GM12878 (cell line): ENCODE measurements around the gene RCAN2. TPM values are rescaled to one million over a fixed set of nuclear protein-coding genes. Genes with fewer than 3 reads are reported as not detected.

ENCODE experiments used
- ATAC-seq: fragments of 200-7000 bp; cut with Tn5 transposase; 3 replicates; pipeline ENCODE4 v1.9.1; 2020; ENCODE audit warnings: mild to moderate bottlenecking, moderate library complexity
- BruUV-seq: library from RNA; stranded (reverse); fragments of 400-500 nt; replicated peaks from 2 replicates; lab custom pipeline; 2021; lab: Mats Ljungman, UMichigan
- CTCF ChIA-PET: fragments of 300-600 bp; sonication (Branson Sonifier 250); formaldehyde crosslinking; extraction: SDS; loops from one replicate; lab custom pipeline; 2021; ENCODE audit warnings: inconsistent platforms; lab: Yijun Ruan, JAX
- POLR2A ChIA-PET: fragments of 350-600 bp; formaldehyde crosslinking; extraction: SDS; loops from one replicate; lab custom pipeline; 2021; ENCODE audit warnings: inconsistent platforms; lab: Charles Lee
- RAD21 ChIA-PET: fragments of 300-600 bp; sonication (Branson Sonifier 250); formaldehyde crosslinking; loops from one replicate; lab custom pipeline; 2023; ENCODE audit warnings: antibody characterized with exemption; ENCODE audit not compliant: unreplicated experiment; lab: Charles Lee
- SMC1A ChIA-PET: fragments of 300-600 bp; sonication (Branson Sonifier 250); formaldehyde crosslinking; loops from one replicate; lab custom pipeline; 2023; ENCODE audit not compliant: unreplicated experiment, uncharacterized antibody; lab: Charles Lee
- DNase-seq: peaks from one replicate; pipeline ENCODE4 v3.0.0-alpha.2; 2011; ENCODE audit warnings: low read depth, low spot score
- FAIRE-seq: peaks from 3 replicates; lab custom pipeline; 2011; peaks lifted over from hg19 to GRCh38; lab: Jason Lieb, UNC
- H2AFZ ChIP-seq: 2 replicates; pipeline ENCODE4 v1.6.0; 2011; ENCODE audit warnings: low read depth, low read length, control low read depth; ENCODE audit not compliant: control insufficient read depth
- H3K27ac ChIP-seq: 2 replicates; pipeline ENCODE4 v1.5.1; 2011; ENCODE audit warnings: control low read depth; ENCODE audit not compliant: control insufficient read depth, insufficient read depth
- H3K27me3 ChIP-seq, 2 experiments: replicated peaks in 1 of 2; 2 replicates each; pipeline versions ENCODE4 v1.6.0 to v1.6.1; 2011; ENCODE audit warnings: low read length in 1 of 2; ENCODE audit not compliant: control insufficient read depth in 2 of 2, insufficient read depth in 2 of 2
- H3K36me3 ChIP-seq, 2 experiments: 2 replicates each; pipeline ENCODE4 v1.5.1; 2011; ENCODE audit warnings: low read length in 1 of 2; ENCODE audit not compliant: control insufficient read depth in 2 of 2, insufficient read depth in 2 of 2
- H3K4me1 ChIP-seq: 2 replicates; pipeline ENCODE4 v1.6.1; 2011; ENCODE audit warnings: mild to moderate bottlenecking, low read length, moderate library complexity, mixed read lengths; ENCODE audit not compliant: control insufficient read depth, insufficient read depth
- H3K4me2 ChIP-seq: 2 replicates; pipeline ENCODE4 v1.6.0; 2011; ENCODE audit warnings: control low read depth; ENCODE audit not compliant: control insufficient read depth, insufficient read depth
- H3K4me3 ChIP-seq: fragments of 200-600 bp; sonication (generic); 2 replicates; pipeline ENCODE4 v1.5.1; 2016
- H3K79me2 ChIP-seq: 2 replicates; pipeline ENCODE4 v1.6.0; 2011; ENCODE audit warnings: low read length; ENCODE audit not compliant: control insufficient read depth, insufficient read depth
- H3K9ac ChIP-seq: 2 replicates; pipeline ENCODE4 v1.8.0; 2011; ENCODE audit warnings: low read length, control low read depth, mixed read lengths; ENCODE audit not compliant: control insufficient read depth, insufficient read depth
- H3K9me3 ChIP-seq: replicated peaks from 3 replicates; pipeline ENCODE4 v1.5.1; 2011; ENCODE audit warnings: mild to moderate bottlenecking, low read length; ENCODE audit not compliant: control insufficient read depth, insufficient read depth
- H4K20me1 ChIP-seq: 2 replicates; pipeline ENCODE4 v1.6.0; 2011; ENCODE audit not compliant: control insufficient read depth, insufficient read depth
- CBX5 ChIP-seq: sonication (generic); IDR thresholded peaks from 2 replicates; pipeline ENCODE4 v1.6.1; 2016; ENCODE audit warnings: low read depth, moderate library complexity, mild to moderate bottlenecking, inconsistent platforms
- E2F8 ChIP-seq: fragments of 450-650 bp; IDR thresholded peaks from 2 replicates; pipeline ENCODE4 v1.6.1; 2018; ENCODE audit warnings: mild to moderate bottlenecking, low read depth, moderate library complexity; ENCODE audit not compliant: partially characterized antibody
- FOXM1 ChIP-seq: IDR thresholded peaks from 2 replicates; pipeline ENCODE4 v1.6.1; 2012; ENCODE audit warnings: low read depth, mild to moderate bottlenecking, inconsistent platforms, low read length, moderate library complexity
- IKZF2 ChIP-seq, 2 experiments: fragments of 450-650 bp; IDR thresholded peaks; 2 replicates each; pipeline ENCODE4 v1.6.1; 2017; ENCODE audit warnings: mild to moderate bottlenecking in 2 of 2, moderate library complexity in 2 of 2
- NBN ChIP-seq: fragments of 450-650 bp; IDR thresholded peaks from 2 replicates; pipeline ENCODE4 v1.6.1; 2016
- PML ChIP-seq: IDR thresholded peaks from 2 replicates; pipeline ENCODE4 v1.6.1; 2012; ENCODE audit warnings: low read length, inconsistent platforms
- RELB ChIP-seq: fragments of 450-650 bp; IDR thresholded peaks from 2 replicates; pipeline ENCODE4 v1.6.1; 2017; ENCODE audit warnings: low read depth, mild to moderate bottlenecking, moderate library complexity
- SP1 ChIP-seq: IDR thresholded peaks from one replicate; pipeline ENCODE4 v1.6.1; 2011; ENCODE audit warnings: low read depth, low read length
- SREBF1 ChIP-seq: IDR thresholded peaks from 2 replicates; pipeline ENCODE4 v1.6.1; 2012; ENCODE audit warnings: mild to moderate bottlenecking, low read length
- TARDBP ChIP-seq: IDR thresholded peaks from 2 replicates; pipeline ENCODE4 v1.6.1; 2016; ENCODE audit warnings: borderline replicate concordance
- TCF12 ChIP-seq: IDR thresholded peaks from 2 replicates; pipeline ENCODE4 v1.6.1; 2011; ENCODE audit warnings: low read depth, mild to moderate bottlenecking, low read length
- TCF7 ChIP-seq: IDR thresholded peaks from 2 replicates; pipeline ENCODE4 v1.6.1; 2014; ENCODE audit warnings: antibody characterized with exemption, borderline replicate concordance
- ZZZ3 ChIP-seq: IDR thresholded peaks from 2 replicates; pipeline ENCODE4 v1.6.1; 2011; ENCODE audit warnings: low read depth; ENCODE audit not compliant: control insufficient read depth, insufficient read length
- WGBS: methylation state at CpG from one replicate; pipeline ENCODE4 v1.1.6; 2016; ENCODE audit warnings: low lambda C conversion rate; ENCODE audit not compliant: insufficient replicate concordance, insufficient coverage; ENCODE audit errors: missing lambda C conversion rate; 5-methylcytosine and 5-hydroxymethylcytosine counted together
- in situ Hi-C: fragments of 300-500 bp; cut with MboI; formaldehyde crosslinking; loops from 9 replicates; pipeline ENCODE4 v1.14.3; 2018; ENCODE audit warnings: mixed read lengths
- intact Hi-C: fragments of 100-400 bp; cut with micrococcal nuclease; formaldehyde crosslinking; loops from one replicate; pipeline ENCODE4 v1.14.2; 2022; ENCODE audit not compliant: unreplicated experiment
- polyA plus RNA-seq, 11 experiments: library from polyadenylated mRNA; depleted of rRNA in 4 of 11; unstranded in 6 of 11; stranded (reverse) in 5 of 11; fragments of >200 nt; fragmentation: Nextera tagmentation in 4 of 11; fragmentation: Illumina TruSeq in 1 of 11; extraction: Ambion mirVana in 4 of 11; extraction: Trizol in 1 of 11; gene quantifications; 1 replicate in 1 of 11; 2 replicates in 10 of 11; pipeline versions ENCODE4 v1.2.1 to v1.2.3, GENCODE V29; 2011 to 2016; ENCODE audit warnings: inconsistent platforms in 2 of 11, missing spikeins in 2 of 11, low read depth in 1 of 11
- total RNA-seq, 4 experiments: library from RNA; depleted of rRNA in 3 of 4; stranded (reverse); fragments of >200 nt in 3 of 4; fragmentation: Illumina TruSeq in 1 of 4; extraction: Trizol in 1 of 4; gene quantifications; 2 replicates each; pipeline versions ENCODE4 v1.2.1 to v1.2.3, GENCODE V29; 2013 to 2021

RCAN2 gene
- total and polyA plus RNA-seq, 10 of the 15 experiments (the other 5 are each of a cell fraction or from before 2014, with no cell fraction given), result 0.06 TPM; not detected in 9

- no peaks in the 10 kb centered on the region for H4K20me1 ChIP-seq
- H3K4me1 ChIP-seq, result peaks cover 20% of the 10 kb centered on the region
- no peak overlapping the region for H2AFZ ChIP-seq
- no TSS peak for BruUV-seq
- no peak overlapping the region for H3K4me3 ChIP-seq
- intact Hi-C loops, result no loop called here
- 48% methylated on average over 2 of the region's 2 CpGs for WGBS
- H3K36me3 ChIP-seq, result no peaks in the 10 kb centered on the region
- TF ChIP-seq SREBF1 (no peak), TCF7 (no peak), ZZZ3 (no peak), NBN (no peak), SP1 (no peak), TARDBP (no peak), E2F8 (no peak), TCF12 (no peak), RELB (no peak), PML (no peak), CBX5 (no peak), FOXM1 (no peak), IKZF2 (IDR thresholded peaks at IDR 0.05) (no peak)
- no peak overlapping the region for H3K4me2 ChIP-seq
- in situ Hi-C loops, result no loop called here
- FAIRE-seq (no peak), DNase-seq (no peak), ATAC-seq (no peak)
- no peaks in the 10 kb centered on the region for H3K27me3 ChIP-seq
- no peaks in the 10 kb centered on the region for H3K9me3 ChIP-seq
- H3K79me2 ChIP-seq, result no peaks in the 10 kb centered on the region
- H3K27ac ChIP-seq, result no peak overlapping the region
- RAD21 ChIA-PET, result no interaction called here
- POLR2A ChIA-PET, result no interaction called here
- no peak overlapping the region for H3K9ac ChIP-seq
- SMC1A ChIA-PET, result interaction anchor here (1.5 kb wide), 1 partner anchor 58 kb away, joined by 4 read pairs; no protein-coding TSS in a partner anchor
- CTCF ChIA-PET, result no interaction called here
Measured at GRCh38 chr6:46289898-46290297, 201.4 kb downstream of the RCAN2 start.
